Naive thymus-derived CD8-positive, alpha-beta T cell (primary cell): ENCODE measurements around the gene NELL1. TPM values are rescaled to one million over a fixed set of nuclear protein-coding genes. Genes with fewer than 3 reads are reported as not detected.

Source experiments
- ATAC-seq, 2 donors: fragments of 150-1000 bp; cut with Tn5 transposase in 1 of 2; sonication (Bioruptor Pico), chemical (Tn5 transposase) in 1 of 2; 1 replicate in 1 of 2; 2 replicates in 1 of 2; pipeline ENCODE4 v1.10.0; 2021; ENCODE audit warnings: mild to moderate bottlenecking in 2 of 2, moderate library complexity in 2 of 2
- POLR2A ChIA-PET: fragments of 350-600 bp; sonication (Branson Sonifier 250); formaldehyde crosslinking; loops from one replicate; lab custom pipeline; 2021; ENCODE audit warnings: antibody characterized with exemption; lab: Charles Lee
- DNase-seq, 10 donors: peaks; one replicate each; pipeline versions ENCODE4 v3.0.0 to v3.0.0-alpha.2; 2020 to 2022
- H3K27ac Mint-ChIP-seq, 10 donors: one replicate each; pipeline ENCODE4 v1.8.0; 2020 to 2022; ENCODE audit warnings: mild to moderate bottlenecking in 10 of 10, mixed read lengths in 10 of 10, moderate library complexity in 4 of 10, inconsistent platforms in 1 of 10
- H3K27me3 Mint-ChIP-seq, 5 donors: one replicate each; pipeline ENCODE4 v1.8.0; 2021 to 2022; ENCODE audit warnings: mixed read lengths in 5 of 5
- H3K36me3 Mint-ChIP-seq, 3 donors: one replicate each; pipeline ENCODE4 v1.8.0; 2020 to 2022; ENCODE audit warnings: mixed read lengths in 3 of 3, mild to moderate bottlenecking in 2 of 3, inconsistent platforms in 1 of 3
- H3K4me1 Mint-ChIP-seq, 4 donors: one replicate each; pipeline ENCODE4 v1.8.0; 2021 to 2022; ENCODE audit warnings: mixed read lengths in 4 of 4
- H3K4me3 Mint-ChIP-seq, 10 donors: one replicate each; pipeline ENCODE4 v1.8.0; 2020 to 2022; ENCODE audit warnings: mild to moderate bottlenecking in 10 of 10, mixed read lengths in 10 of 10, moderate library complexity in 6 of 10, inconsistent platforms in 1 of 10
- H3K9me3 Mint-ChIP-seq, 9 donors: one replicate each; pipeline ENCODE4 v1.8.0; 2020 to 2022; ENCODE audit warnings: mixed read lengths in 9 of 9, mild to moderate bottlenecking in 3 of 9, inconsistent platforms in 1 of 9, moderate library complexity in 1 of 9
- polyA plus RNA-seq, 3 donors: library from polyadenylated mRNA; unstranded; fragments of 300-500 nt; fragmentation: Illumina TruSeq; gene quantifications; one replicate each; pipeline ENCODE4 v1.2.3, GENCODE V29; 2021
- total RNA-seq, 8 experiments: library from RNA in 2 of 8; stranded (reverse) in 2 of 8; gene quantifications; one replicate each; pipeline ENCODE4 v1.2.3 and lab custom pipeline; 2021 to 2026

The NELL1 gene
- total and polyA plus RNA-seq, 5 experiments from 2014 or later = not detected

DNA sequence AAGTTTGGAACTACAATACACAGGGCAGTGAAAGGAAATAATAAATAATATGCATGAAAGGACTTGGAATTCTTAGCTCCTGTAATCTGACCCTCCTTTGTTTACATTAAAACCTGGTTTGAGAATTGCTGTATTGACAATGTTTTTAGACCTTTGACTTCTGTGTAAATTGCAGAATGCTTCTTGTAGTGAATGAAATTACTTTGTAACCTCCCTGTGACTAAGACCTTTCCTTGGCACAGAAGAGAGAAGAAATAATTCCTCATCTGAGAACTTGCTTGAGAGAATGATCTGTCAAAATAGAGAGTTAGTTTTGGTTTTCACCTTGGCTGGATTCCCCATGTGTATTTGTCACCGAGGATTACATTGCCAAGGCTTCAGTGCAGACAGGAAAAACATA, 883.5 kb downstream of the NELL1 start:
- ATAC-seq = no peak
- Mint-ChIP-seq H3K27me3 (no peaks in the 10 kb centered on the region), H3K4me1 (no peaks in the 10 kb centered on the region), H3K27ac (no peak overlapping the region), H3K9me3 (peaks cover 0 to 4% (median 2%) of the 10 kb centered on the region in 9 donors), H3K36me3 (no peaks in the 10 kb centered on the region), H3K4me3 (no peak overlapping the region)
- POLR2A ChIA-PET = no interaction called here
- DNase-seq = no peak

DNA sequence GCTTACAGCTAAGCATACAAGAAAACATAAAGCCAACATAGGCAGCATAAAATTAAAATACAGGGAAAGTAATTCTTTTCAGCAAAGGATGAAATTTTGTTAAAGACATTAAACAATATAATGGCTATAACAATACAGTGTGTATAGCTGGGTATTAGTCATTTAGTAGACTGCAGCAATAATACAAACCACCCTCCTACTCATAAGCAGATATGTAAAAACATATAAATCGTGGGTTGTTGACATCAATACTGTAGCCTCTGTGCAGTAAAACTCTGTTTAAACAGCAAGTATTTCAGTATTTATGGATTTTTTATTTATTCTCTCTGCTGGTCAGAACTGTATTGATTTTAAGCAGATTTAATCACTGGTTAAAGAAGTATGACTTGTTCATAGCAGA, 884.4 kb downstream of the NELL1 start:
- ATAC-seq (no peak), DNase-seq (no peak)
- POLR2A ChIA-PET = no interaction called here
- no peak overlapping the region for H3K27ac Mint-ChIP-seq
- no peaks in the 10 kb centered on the region for H3K4me1 Mint-ChIP-seq
- H3K36me3 Mint-ChIP-seq = no peaks in the 10 kb centered on the region
- H3K27me3 Mint-ChIP-seq = no peaks in the 10 kb centered on the region
- H3K4me3 Mint-ChIP-seq = no peak overlapping the region
- peaks cover 0 to 3% (median 2%) of the 10 kb centered on the region in 9 donors for H3K9me3 Mint-ChIP-seq

DNA sequence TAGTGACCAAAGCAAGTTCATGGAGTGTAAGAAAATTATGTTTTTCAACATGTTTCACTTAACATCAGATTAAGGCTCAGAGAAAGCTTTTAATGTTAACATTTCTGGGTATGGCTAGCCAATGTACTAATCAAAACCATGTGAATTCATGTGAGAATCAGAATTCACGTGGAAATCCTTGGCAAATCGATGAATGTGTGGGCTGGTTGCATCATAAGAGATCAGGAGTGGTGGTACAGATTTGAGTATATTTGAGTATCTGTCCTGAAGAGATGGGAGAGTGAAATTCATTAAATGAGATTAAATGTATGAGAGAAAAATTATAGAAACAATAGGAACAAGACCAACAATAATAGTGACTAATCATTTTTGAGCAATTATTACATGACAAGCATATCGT, 884.9 kb downstream of the NELL1 start:
- ATAC-seq = no peak
- H3K4me1 Mint-ChIP-seq = no peaks in the 10 kb centered on the region
- H3K9me3 Mint-ChIP-seq = peaks cover 0 to 4% (median 2%) of the 10 kb centered on the region in 9 donors
- no peaks in the 10 kb centered on the region for H3K27me3 Mint-ChIP-seq
- no peak for DNase-seq
- no peaks in the 10 kb centered on the region for H3K36me3 Mint-ChIP-seq
- no peak overlapping the region for H3K27ac Mint-ChIP-seq
- POLR2A ChIA-PET = no interaction called here
- H3K4me3 Mint-ChIP-seq = no peak overlapping the region

- ATAC-seq (no peak), DNase-seq (no peak)
- POLR2A ChIA-PET = no interaction called here
- Mint-ChIP-seq H3K9me3 (peaks cover 0 to 3% (median 0%) of the 10 kb centered on the region in 9 donors), H3K36me3 (no peaks in the 10 kb centered on the region), H3K27me3 (no peaks in the 10 kb centered on the region), H3K27ac (no peak overlapping the region), H3K4me1 (no peaks in the 10 kb centered on the region), H3K4me3 (no peak overlapping the region)
These were observed 887.5 kb downstream of the NELL1 start for GRCh38 chr11:21556926-21557325.

DNA sequence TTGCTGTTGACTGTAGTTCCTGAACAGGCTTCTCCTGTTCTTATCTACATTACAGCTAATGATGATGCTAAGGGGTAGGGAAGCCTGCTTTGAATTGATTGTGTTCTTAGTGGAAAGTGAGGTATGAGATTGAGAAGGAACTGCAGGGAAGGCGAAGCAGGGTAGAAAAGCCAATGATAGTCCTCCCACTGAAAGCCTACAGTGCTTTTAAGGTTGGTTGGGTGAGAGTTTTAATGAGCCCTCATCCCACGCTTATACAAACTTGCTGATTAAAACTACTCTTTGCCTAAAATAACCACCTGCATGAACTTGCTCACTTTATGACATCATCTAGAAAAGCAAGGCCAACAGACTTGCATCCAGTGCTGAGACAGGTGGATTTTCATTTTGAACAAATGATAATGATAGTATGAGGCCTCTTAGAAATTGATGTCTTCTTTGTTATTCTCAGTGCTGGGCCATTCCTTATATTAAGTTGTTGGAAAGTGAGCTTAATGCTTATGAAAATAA, 891.1 kb downstream of the NELL1 start:
- ATAC-seq (no peak), DNase-seq (no peak)
- Mint-ChIP-seq H3K27me3 (no peaks in the 10 kb centered on the region), H3K27ac (no peak overlapping the region), H3K9me3 (peaks cover 0 to 15% (median 0%) of the 10 kb centered on the region in 9 donors), H3K4me3 (no peak overlapping the region), H3K4me1 (peaks cover 0 to 14% (median 0%) of the 10 kb centered on the region in 4 donors), H3K36me3 (no peaks in the 10 kb centered on the region)
- POLR2A ChIA-PET = no interaction called here

DNA sequence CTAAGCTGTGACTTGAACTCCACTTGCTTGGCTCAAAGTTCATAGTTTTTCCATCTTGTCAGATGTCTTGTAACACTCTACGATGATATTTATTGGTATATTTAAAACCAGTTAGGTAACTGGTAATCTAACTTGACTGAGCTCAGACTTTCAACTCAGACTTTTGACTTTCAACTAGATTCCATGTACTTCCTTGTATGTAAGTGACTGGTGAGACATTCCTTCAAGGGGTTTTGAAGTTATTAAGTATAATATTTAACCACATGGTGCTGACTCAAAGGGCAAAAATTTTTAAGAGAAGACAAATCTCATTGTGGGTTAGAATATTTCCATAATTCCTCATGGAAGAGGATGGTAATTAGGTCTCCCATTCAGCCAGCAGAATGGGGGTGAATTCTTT, 892.2 kb downstream of the NELL1 start:
- Mint-ChIP-seq H3K4me1 (peaks cover 0 to 17% (median 0%) of the 10 kb centered on the region in 4 donors), H3K27me3 (no peaks in the 10 kb centered on the region), H3K36me3 (no peaks in the 10 kb centered on the region), H3K9me3 (peaks cover 0 to 15% (median 0%) of the 10 kb centered on the region in 9 donors), H3K4me3 (no peak overlapping the region), H3K27ac (no peak overlapping the region)
- ATAC-seq (no peak), DNase-seq (no peak)
- POLR2A ChIA-PET = no interaction called here

DNA sequence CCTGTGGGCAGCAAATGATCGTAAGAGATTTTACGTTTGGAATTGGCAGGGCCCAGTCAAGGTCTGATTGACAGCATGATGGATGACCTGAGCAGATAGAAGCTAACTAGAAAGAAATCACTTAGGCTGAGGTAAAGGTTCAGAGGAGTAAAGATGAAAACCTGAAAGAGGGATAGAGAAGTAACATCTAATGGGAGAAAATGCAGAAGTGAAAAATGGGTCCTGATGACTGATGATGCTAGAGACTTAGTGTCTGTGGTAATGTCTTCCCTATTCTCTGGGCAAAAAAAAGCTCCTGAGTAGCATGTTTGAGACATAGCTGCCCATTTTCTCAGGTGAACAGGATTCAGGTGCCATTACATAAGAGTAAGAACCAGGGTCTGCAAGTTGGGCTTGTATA, 894.7 kb downstream of the NELL1 start:
- no peak for ATAC-seq
- Mint-ChIP-seq H3K27me3 (no peaks in the 10 kb centered on the region), H3K36me3 (no peaks in the 10 kb centered on the region), H3K4me3 (no peak overlapping the region), H3K4me1 (peaks cover 0 to 17% (median 0%) of the 10 kb centered on the region in 4 donors), H3K9me3 (peaks cover 0 to 15% (median 0%) of the 10 kb centered on the region in 9 donors), H3K27ac (no peak overlapping the region)
- POLR2A ChIA-PET = no interaction called here
- DNase-seq = no peak

GRCh38 chr11:21564833-21565682, 895.7 kb downstream of the NELL1 start:
- DNase-seq (no peak), ATAC-seq (no peak)
- H3K27me3 Mint-ChIP-seq = no peaks in the 10 kb centered on the region
- POLR2A ChIA-PET = no interaction called here
- H3K4me3 Mint-ChIP-seq = no peak overlapping the region
- no peaks in the 10 kb centered on the region for H3K36me3 Mint-ChIP-seq
- no peak overlapping the region for H3K27ac Mint-ChIP-seq
- peaks cover 0 to 17% (median 0%) of the 10 kb centered on the region in 4 donors for H3K4me1 Mint-ChIP-seq
- H3K9me3 Mint-ChIP-seq = peaks cover 0 to 15% (median 0%) of the 10 kb centered on the region in 9 donors

DNA sequence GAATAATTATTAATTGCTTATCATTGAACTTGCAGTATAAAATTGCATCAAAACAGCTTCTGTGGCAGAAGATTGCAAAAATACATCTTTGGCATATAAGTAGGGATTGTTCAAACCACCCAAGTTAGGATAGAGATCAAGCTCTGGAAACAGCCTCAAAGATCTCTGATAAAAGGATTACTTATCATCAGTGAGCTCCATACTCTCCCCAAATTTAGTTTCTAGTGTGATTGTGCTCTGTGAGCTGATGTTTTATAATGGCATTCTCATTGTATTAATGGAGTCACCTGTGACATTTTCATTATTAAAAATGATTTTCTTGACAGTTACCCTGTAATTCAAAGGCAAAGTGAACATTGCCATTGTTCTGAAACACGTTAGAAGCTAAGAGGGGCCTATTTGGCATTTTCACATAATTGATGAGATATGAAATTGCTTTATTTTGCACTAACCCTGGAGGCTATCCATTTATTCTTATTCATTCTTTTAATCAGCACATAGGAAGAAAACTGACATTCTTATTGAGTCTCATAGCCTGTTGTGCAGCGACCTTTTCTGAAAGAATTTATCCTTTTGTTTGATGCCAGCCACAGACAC, 897.2 kb downstream of the NELL1 start:
- Mint-ChIP-seq H3K27me3 (no peaks in the 10 kb centered on the region), H3K4me3 (no peak overlapping the region), H3K9me3 (peaks cover 0 to 15% (median 0%) of the 10 kb centered on the region in 9 donors), H3K4me1 (peaks cover 0 to 17% (median 0%) of the 10 kb centered on the region in 4 donors), H3K27ac (no peak overlapping the region), H3K36me3 (no peaks in the 10 kb centered on the region)
- ATAC-seq (no peak), DNase-seq (no peak)
- POLR2A ChIA-PET = no interaction called here

GRCh38 chr11:21567645-21568290, 898.4 kb downstream of the NELL1 start:
- H3K36me3 Mint-ChIP-seq = no peaks in the 10 kb centered on the region
- H3K27me3 Mint-ChIP-seq = no peaks in the 10 kb centered on the region
- DNase-seq (no peak), ATAC-seq (no peak)
- POLR2A ChIA-PET = no interaction called here
- H3K4me3 Mint-ChIP-seq = no peak overlapping the region
- H3K9me3 Mint-ChIP-seq = peaks cover 0 to 15% (median 0%) of the 10 kb centered on the region in 9 donors
- H3K27ac Mint-ChIP-seq = no peak overlapping the region
- H3K4me1 Mint-ChIP-seq = peaks cover 0 to 17% (median 0%) of the 10 kb centered on the region in 4 donors

GRCh38 chr11:21572210-21572609, 902.8 kb downstream of the NELL1 start:
- Mint-ChIP-seq H3K36me3 (no peaks in the 10 kb centered on the region), H3K4me1 (no peaks in the 10 kb centered on the region), H3K4me3 (no peak overlapping the region), H3K27me3 (no peaks in the 10 kb centered on the region), H3K9me3 (peaks cover 0 to 3% (median 0%) of the 10 kb centered on the region in 9 donors), H3K27ac (no peak overlapping the region)
- ATAC-seq = no peak
- no peak for DNase-seq
- POLR2A ChIA-PET = no interaction called here

DNA sequence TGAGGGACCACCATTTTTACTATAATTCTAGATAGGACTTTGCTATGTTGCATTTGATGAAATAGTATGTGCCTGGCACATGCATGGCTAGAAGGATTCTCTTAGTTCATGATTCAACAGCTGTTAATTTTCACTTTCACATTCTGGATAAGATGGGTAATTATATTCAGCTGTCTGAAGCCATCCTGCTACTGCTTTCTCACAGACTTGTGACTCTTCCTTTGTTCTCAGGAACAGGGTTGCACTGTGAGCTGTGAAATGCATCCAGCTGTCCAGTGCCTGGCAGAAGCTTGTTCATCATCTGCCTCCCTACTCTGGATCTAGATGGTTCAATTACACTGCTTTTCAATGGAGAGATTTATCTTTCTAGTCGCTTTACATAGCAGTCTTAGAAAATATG, 913.4 kb downstream of the NELL1 start:
- ATAC-seq = no peak
- POLR2A ChIA-PET = no interaction called here
- H3K4me3 Mint-ChIP-seq = no peak overlapping the region

GRCh38 chr11:21588754-21589153, 919.4 kb downstream of the NELL1 start:
- DNase-seq (no peak), ATAC-seq (no peak)
- no peaks in the 10 kb centered on the region for H3K4me1 Mint-ChIP-seq
- H3K36me3 Mint-ChIP-seq = no peaks in the 10 kb centered on the region
- no peak overlapping the region for H3K27ac Mint-ChIP-seq
- POLR2A ChIA-PET = no interaction called here
- H3K27me3 Mint-ChIP-seq = no peaks in the 10 kb centered on the region
- no peak overlapping the region for H3K4me3 Mint-ChIP-seq
- peaks cover 0 to 18% (median 4%) of the 10 kb centered on the region in 9 donors for H3K9me3 Mint-ChIP-seq

More for the DNA sequence above, 913.4 kb downstream of the NELL1 start:
- H3K9me3 Mint-ChIP-seq = peaks cover 0 to 13% (median 0%) of the 10 kb centered on the region in 9 donors
- H3K36me3 Mint-ChIP-seq = no peaks in the 10 kb centered on the region
- H3K4me1 Mint-ChIP-seq = no peaks in the 10 kb centered on the region
- no peak for DNase-seq
- no peak overlapping the region for H3K27ac Mint-ChIP-seq
- no peaks in the 10 kb centered on the region for H3K27me3 Mint-ChIP-seq
